ENCODE results near the gene ZNRF1. TPM values are rescaled to one million over a fixed set of nuclear protein-coding genes. Genes with fewer than 3 reads are reported as not detected.

The ZNRF1 gene
- total RNA-seq, 1 experiment from 2014 or later = 10.5 TPM

DNA sequence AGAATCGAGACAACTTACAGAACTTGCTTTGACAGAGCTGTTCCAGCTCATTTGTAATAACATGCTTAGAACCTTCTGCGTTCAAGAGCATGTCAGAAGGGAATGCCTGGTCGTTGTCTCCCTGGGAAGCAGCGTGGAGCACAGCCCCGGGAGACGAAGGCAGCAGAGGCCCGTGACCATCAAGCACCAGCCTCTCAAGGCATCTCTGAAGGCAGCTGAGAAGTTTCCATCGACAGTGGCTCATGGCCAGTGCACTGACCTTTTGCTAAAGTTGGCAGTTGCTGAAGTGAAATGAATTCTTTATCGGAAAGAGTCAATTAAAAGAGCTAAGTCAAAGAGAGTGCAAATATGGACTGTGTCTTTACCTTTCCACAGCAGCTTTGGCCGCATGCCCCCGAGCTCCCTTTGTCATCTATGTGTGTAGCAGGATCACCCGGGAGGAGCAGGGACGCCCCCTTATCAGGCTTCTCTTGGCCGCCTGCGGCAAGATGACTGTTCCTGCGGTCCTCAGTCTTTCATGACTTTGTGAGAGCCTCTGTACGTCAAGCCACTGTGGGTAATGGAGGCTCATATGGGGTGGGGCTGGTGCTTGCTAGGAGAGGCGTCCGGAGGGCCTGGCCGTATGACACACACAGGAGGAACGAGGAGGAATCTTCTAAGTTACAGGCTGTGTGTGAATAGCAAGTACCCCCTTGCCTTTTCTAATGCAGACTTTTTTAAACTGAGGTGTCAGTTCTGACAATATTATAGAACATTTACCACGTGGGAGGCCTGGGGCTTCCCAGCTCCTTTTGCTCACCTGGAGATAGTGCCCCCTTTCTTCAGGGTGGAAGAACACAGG lies 63.5 kb downstream of the ZNRF1 start:
- no peaks in the 10 kb centered on the region for H3K27me3 Mint-ChIP-seq (ENCODE audit: insufficient read depth, unreplicated experiment)
- CTCF ChIA-PET = interaction anchor here (0.5 to 1.6 kb wide), 3 partner anchors 12 to 66 kb away, joined by 3 to 5 read pairs (median 4); no protein-coding TSS in a partner anchor
- POLR2A ChIA-PET = interaction anchor here (0.6 to 0.7 kb wide), 2 partner anchors 10 to 246 kb away, joined by 3 read pairs; no protein-coding TSS in a partner anchor
- TF ChIP-seq, protein P1, sequence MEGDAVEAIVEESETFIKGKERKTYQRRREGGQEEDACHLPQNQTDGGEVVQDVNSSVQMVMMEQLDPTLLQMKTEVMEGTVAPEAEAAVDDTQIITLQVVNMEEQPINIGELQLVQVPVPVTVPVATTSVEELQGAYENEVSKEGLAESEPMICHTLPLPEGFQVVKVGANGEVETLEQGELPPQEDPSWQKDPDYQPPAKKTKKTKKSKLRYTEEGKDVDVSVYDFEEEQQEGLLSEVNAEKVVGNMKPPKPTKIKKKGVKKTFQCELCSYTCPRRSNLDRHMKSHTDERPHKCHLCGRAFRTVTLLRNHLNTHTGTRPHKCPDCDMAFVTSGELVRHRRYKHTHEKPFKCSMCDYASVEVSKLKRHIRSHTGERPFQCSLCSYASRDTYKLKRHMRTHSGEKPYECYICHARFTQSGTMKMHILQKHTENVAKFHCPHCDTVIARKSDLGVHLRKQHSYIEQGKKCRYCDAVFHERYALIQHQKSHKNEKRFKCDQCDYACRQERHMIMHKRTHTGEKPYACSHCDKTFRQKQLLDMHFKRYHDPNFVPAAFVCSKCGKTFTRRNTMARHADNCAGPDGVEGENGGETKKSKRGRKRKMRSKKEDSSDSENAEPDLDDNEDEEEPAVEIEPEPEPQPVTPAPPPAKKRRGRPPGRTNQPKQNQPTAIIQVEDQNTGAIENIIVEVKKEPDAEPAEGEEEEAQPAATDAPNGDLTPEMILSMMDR (IDR thresholded peaks at IDR 0.05; ENCODE audit: unreplicated experiment) = no peak
- no peaks in the 10 kb centered on the region for H3K9me3 Mint-ChIP-seq (ENCODE audit: unreplicated experiment)
- intact Hi-C loops (cut with micrococcal nuclease) = no loop called here
- DNase-seq (ENCODE audit: unreplicated experiment) = no peak
- no peak overlapping the region for H3K27ac Mint-ChIP-seq (ENCODE audit: low read depth, unreplicated experiment)
- H3K4me1 Mint-ChIP-seq (ENCODE audit: insufficient read depth, unreplicated experiment) = peaks cover 4% of the 10 kb centered on the region
- no peak overlapping the region for H3K4me3 Mint-ChIP-seq (ENCODE audit: unreplicated experiment)
- no peaks in the 10 kb centered on the region for H3K36me3 Mint-ChIP-seq (ENCODE audit: insufficient read depth, unreplicated experiment)
- no TSS peak for BruUV-seq (replicated peaks)

DNA sequence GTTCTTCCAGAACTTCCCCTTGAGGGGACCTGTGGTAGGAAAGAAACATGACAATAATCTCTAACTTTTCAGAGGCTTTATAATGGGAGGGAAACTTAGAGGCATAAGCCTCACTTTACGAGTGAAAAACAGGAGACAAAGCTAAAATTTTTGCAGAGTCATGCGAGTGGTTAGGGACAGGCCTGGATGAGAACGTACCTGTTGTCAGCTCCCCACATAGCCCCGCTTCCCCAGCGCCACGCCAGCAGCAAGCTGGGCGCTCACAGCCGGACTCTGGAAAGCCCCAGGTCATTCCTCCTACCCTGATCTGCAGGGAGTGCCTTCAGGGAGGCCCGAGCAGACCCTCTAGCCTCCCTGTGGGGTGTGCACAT lies 64.1 kb downstream of the ZNRF1 start:
- Mint-ChIP-seq H3K4me3 (ENCODE audit: unreplicated experiment) (no peak overlapping the region), H3K4me1 (ENCODE audit: insufficient read depth, unreplicated experiment) (peaks cover 4% of the 10 kb centered on the region), H3K27me3 (ENCODE audit: insufficient read depth, unreplicated experiment) (no peaks in the 10 kb centered on the region), H3K27ac (ENCODE audit: low read depth, unreplicated experiment) (no peak overlapping the region), H3K36me3 (ENCODE audit: insufficient read depth, unreplicated experiment) (no peaks in the 10 kb centered on the region), H3K9me3 (ENCODE audit: unreplicated experiment) (no peaks in the 10 kb centered on the region)
- no peak for DNase-seq (ENCODE audit: unreplicated experiment)
- no TSS peak for BruUV-seq (replicated peaks)
- TF ChIP-seq, protein P1 (IDR thresholded peaks at IDR 0.05; ENCODE audit: unreplicated experiment) = no peak
- ChIA-PET CTCF (interaction anchor here (1.0 to 1.6 kb wide), 2 partner anchors 48 to 67 kb away, joined by 3 to 5 read pairs; no protein-coding TSS in a partner anchor), POLR2A (no interaction called here)
- intact Hi-C loops (cut with micrococcal nuclease) = no loop called here

DNA sequence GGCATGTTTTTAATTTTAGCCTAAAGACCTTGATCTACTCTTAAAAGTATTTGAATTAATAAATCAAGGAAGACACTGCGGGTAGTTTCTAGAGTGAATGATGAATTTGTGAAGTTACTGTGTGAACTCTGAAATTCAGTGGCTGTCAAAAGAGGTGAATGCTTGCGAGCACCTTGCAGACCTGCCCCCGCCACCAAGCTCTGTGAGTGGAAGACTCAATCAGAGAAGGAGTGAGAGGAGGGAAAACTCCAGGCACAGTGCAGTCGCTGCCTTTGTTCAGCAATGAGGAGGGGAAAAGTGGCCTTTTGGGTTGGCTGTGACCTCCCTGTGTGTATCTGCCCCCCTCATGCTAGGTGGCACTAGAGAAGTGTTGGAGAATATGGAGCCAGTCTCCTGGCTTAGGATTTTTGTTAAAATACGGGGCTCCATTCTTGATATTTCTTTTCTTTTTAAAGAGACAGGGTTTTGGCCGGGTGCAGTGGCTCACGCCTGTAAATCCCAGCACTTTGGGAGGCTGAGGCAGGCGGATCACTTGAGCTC lies 64.8 kb downstream of the ZNRF1 start:
- POLR2A ChIA-PET = no interaction called here
- Mint-ChIP-seq H3K27ac (ENCODE audit: low read depth, unreplicated experiment) (no peak overlapping the region), H3K27me3 (ENCODE audit: insufficient read depth, unreplicated experiment) (no peaks in the 10 kb centered on the region), H3K4me1 (ENCODE audit: insufficient read depth, unreplicated experiment) (peaks cover 4% of the 10 kb centered on the region), H3K36me3 (ENCODE audit: insufficient read depth, unreplicated experiment) (no peaks in the 10 kb centered on the region), H3K4me3 (ENCODE audit: unreplicated experiment) (no peak overlapping the region), H3K9me3 (ENCODE audit: unreplicated experiment) (no peaks in the 10 kb centered on the region)
- DNase-seq (ENCODE audit: unreplicated experiment) = no peak
- intact Hi-C loops (cut with micrococcal nuclease) = no loop called here
- no TSS peak for BruUV-seq (replicated peaks)
- TF ChIP-seq, protein P1 (IDR thresholded peaks at IDR 0.05; ENCODE audit: unreplicated experiment) = no peak
- CTCF ChIA-PET = interaction anchor here (0.7 to 1.0 kb wide), 2 partner anchors 47 to 100 kb away, joined by 3 to 4 read pairs; no protein-coding TSS in a partner anchor

DNA sequence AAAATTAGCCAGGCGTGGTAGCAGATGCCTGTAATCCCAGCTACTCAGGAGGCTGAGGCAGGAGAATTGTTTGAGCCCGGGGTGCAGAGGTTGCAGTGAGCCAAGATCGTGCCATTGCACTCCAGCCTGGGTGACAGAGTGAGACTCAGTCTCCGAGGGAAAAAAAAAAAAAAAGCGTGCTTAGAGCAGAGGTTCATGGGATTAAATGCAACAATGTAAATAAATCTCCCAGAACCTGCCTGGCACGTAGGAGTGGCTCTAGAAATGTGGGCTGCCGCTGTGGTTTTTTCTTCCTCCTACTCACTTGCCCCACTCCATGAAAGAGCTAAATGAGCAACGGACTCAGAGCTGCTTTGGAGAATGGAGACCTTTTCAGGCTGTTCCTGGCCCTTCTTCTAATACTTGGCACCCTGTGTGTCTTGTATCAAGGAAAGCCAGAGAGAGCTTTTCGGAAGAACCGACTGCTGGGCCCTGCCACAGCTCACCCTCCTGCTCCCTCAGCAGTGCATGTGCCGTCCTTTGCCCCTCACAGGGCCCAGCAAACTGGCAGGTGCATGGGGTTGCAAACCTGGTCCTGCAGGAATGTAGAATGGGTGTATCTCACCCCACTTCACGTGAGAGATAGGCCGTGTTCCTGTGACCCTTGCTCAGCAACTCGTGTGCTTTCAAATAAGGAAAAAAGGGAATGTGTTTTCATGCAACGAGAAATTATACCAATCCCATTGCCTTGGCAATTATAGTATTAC lies 65.8 kb downstream of the ZNRF1 start:
- DNase-seq (ENCODE audit: unreplicated experiment) = no peak
- no peaks in the 10 kb centered on the region for H3K9me3 Mint-ChIP-seq (ENCODE audit: unreplicated experiment)
- peaks cover 4% of the 10 kb centered on the region for H3K4me1 Mint-ChIP-seq (ENCODE audit: insufficient read depth, unreplicated experiment)
- TF ChIP-seq, protein P1 (IDR thresholded peaks at IDR 0.05; ENCODE audit: unreplicated experiment) = no peak
- H3K27ac Mint-ChIP-seq (ENCODE audit: low read depth, unreplicated experiment) = no peak overlapping the region
- intact Hi-C loops (cut with micrococcal nuclease) = no loop called here
- ChIA-PET CTCF (interaction anchor here (0.7 kb wide), 1 partner anchor 101 kb away, joined by 4 read pairs; no protein-coding TSS in a partner anchor), POLR2A (interaction anchor here (0.6 kb wide), 1 partner anchor 15 kb away, joined by 3 read pairs; no protein-coding TSS in a partner anchor)
- no peak overlapping the region for H3K4me3 Mint-ChIP-seq (ENCODE audit: unreplicated experiment)
- no peaks in the 10 kb centered on the region for H3K27me3 Mint-ChIP-seq (ENCODE audit: insufficient read depth, unreplicated experiment)
- no peaks in the 10 kb centered on the region for H3K36me3 Mint-ChIP-seq (ENCODE audit: insufficient read depth, unreplicated experiment)
- no TSS peak for BruUV-seq (replicated peaks)

Measured in MCF 10A (cell line).